Measurements from ENCODE around the gene TMPRSS11F. TPM values are rescaled to one million over a fixed set of nuclear protein-coding genes. Genes with fewer than 3 reads are reported as not detected.

TMPRSS11F gene
- total and polyA plus RNA-seq, 9 of the 15 experiments (the other 6 are each of a cell fraction or from before 2014, with no cell fraction given): 0.03 to 0.36 (median 0.07) TPM; not detected in 2

DNA sequence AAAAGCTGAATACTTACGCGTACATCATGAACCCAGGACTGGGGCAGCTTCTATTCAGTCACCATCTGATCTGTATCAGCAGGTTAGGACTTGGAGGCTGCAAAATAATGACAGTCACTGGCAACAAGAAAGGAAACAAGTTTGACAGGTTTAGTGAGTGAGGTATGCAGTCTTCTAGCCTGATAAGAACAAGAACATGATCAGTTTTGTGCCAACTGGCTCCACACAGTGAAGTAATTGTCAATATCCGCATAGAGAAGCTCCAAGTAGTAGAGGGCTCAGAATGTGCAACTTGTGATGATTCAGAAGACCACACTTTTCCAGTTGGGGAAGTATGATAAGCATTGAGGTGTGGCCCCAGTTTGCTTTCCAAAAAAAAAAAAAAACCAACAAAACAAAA is at the start of gene TMPRSS11F (continued):
- TF ChIP-seq, protein P1, sequence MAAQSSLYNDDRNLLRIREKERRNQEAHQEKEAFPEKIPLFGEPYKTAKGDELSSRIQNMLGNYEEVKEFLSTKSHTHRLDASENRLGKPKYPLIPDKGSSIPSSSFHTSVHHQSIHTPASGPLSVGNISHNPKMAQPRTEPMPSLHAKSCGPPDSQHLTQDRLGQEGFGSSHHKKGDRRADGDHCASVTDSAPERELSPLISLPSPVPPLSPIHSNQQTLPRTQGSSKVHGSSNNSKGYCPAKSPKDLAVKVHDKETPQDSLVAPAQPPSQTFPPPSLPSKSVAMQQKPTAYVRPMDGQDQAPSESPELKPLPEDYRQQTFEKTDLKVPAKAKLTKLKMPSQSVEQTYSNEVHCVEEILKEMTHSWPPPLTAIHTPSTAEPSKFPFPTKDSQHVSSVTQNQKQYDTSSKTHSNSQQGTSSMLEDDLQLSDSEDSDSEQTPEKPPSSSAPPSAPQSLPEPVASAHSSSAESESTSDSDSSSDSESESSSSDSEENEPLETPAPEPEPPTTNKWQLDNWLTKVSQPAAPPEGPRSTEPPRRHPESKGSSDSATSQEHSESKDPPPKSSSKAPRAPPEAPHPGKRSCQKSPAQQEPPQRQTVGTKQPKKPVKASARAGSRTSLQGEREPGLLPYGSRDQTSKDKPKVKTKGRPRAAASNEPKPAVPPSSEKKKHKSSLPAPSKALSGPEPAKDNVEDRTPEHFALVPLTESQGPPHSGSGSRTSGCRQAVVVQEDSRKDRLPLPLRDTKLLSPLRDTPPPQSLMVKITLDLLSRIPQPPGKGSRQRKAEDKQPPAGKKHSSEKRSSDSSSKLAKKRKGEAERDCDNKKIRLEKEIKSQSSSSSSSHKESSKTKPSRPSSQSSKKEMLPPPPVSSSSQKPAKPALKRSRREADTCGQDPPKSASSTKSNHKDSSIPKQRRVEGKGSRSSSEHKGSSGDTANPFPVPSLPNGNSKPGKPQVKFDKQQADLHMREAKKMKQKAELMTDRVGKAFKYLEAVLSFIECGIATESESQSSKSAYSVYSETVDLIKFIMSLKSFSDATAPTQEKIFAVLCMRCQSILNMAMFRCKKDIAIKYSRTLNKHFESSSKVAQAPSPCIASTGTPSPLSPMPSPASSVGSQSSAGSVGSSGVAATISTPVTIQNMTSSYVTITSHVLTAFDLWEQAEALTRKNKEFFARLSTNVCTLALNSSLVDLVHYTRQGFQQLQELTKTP (IDR thresholded peaks at IDR 0.05; ENCODE audit: low read depth in 1 of 2, partially characterized antibody in 2 of 2): peak in 1 of 2 experiments; percentile 53
- TF ChIP-seq SRSF1 (IDR thresholded peaks at IDR 0.05; ENCODE audit: low read depth, low read length) (no peak), MTA3 (IDR thresholded peaks at IDR 0.05; ENCODE audit: borderline replicate concordance) (0 out of 2 replicates have a peak, but pooled peaks have one; percentile 58), STAT5A (IDR thresholded peaks at IDR 0.05; ENCODE audit: borderline replicate concordance, low read length) (peak; percentile 23; the same call in 1 of the 2 replicates), HDAC3 (IDR thresholded peaks at IDR 0.05; ENCODE audit: borderline replicate concordance, partially characterized antibody) (no peak), SMARCE1 (IDR thresholded peaks at IDR 0.05) (peak; percentile 87), RBBP5 (IDR thresholded peaks at IDR 0.05; ENCODE audit: borderline replicate concordance, insufficient read depth, low read length, poor library complexity, severe bottlenecking) (peak; percentile 49), GATAD2A (IDR thresholded peaks at IDR 0.05) (no peak), SIRT6 (IDR thresholded peaks at IDR 0.05; ENCODE audit: low read depth, low read length) (no peak), CBFA2T2 (conservative IDR thresholded peaks at IDR 0.05) (peak; percentile 58), ZEB2 (IDR thresholded peaks at IDR 0.05) (peak; percentile 81), SMARCC2 (IDR thresholded peaks at IDR 0.05; ENCODE audit: low read depth) (peak; percentile 50; the same call in 1 of the 2 replicates), NFE2 (IDR thresholded peaks at IDR 0.05; ENCODE audit: low read depth) (peak; percentile 41), TGIF2 (CRISPR knock-in tag; IDR thresholded peaks at IDR 0.05) (no peak), CTBP1 (IDR thresholded peaks at IDR 0.05; ENCODE audit: borderline replicate concordance) (peak; percentile 73), TCF3 (CRISPR knock-in tag; IDR thresholded peaks at IDR 0.05) (peak; percentile 83)
- TF ChIP-seq, protein P2, sequence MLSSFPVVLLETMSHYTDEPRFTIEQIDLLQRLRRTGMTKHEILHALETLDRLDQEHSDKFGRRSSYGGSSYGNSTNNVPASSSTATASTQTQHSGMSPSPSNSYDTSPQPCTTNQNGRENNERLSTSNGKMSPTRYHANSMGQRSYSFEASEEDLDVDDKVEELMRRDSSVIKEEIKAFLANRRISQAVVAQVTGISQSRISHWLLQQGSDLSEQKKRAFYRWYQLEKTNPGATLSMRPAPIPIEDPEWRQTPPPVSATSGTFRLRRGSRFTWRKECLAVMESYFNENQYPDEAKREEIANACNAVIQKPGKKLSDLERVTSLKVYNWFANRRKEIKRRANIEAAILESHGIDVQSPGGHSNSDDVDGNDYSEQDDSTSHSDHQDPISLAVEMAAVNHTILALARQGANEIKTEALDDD (IDR thresholded peaks at IDR 0.05): peak; percentile 44; the same call in 1 of the 2 replicates
- TF ChIP-seq, protein P3, sequence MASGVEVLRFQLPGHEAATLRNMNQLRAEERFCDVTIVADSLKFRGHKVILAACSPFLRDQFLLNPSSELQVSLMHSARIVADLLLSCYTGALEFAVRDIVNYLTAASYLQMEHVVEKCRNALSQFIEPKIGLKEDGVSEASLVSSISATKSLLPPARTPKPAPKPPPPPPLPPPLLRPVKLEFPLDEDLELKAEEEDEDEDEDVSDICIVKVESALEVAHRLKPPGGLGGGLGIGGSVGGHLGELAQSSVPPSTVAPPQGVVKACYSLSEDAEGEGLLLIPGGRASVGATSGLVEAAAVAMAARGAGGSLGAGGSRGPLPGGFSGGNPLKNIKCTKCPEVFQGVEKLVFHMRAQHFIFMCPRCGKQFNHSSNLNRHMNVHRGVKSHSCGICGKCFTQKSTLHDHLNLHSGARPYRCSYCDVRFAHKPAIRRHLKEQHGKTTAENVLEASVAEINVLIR (CRISPR knock-in tag; IDR thresholded peaks at IDR 0.05): no peak
- TF ChIP-seq, protein P4, sequence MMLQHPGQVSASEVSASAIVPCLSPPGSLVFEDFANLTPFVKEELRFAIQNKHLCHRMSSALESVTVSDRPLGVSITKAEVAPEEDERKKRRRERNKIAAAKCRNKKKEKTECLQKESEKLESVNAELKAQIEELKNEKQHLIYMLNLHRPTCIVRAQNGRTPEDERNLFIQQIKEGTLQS (IDR thresholded peaks at IDR 0.05): peak; percentile 42; the same call in 1 of the 2 replicates
- TF ChIP-seq, protein P4 (CRISPR knock-in tag; conservative IDR thresholded peaks at IDR 0.05): no peak
- TF ChIP-seq, protein P5, sequence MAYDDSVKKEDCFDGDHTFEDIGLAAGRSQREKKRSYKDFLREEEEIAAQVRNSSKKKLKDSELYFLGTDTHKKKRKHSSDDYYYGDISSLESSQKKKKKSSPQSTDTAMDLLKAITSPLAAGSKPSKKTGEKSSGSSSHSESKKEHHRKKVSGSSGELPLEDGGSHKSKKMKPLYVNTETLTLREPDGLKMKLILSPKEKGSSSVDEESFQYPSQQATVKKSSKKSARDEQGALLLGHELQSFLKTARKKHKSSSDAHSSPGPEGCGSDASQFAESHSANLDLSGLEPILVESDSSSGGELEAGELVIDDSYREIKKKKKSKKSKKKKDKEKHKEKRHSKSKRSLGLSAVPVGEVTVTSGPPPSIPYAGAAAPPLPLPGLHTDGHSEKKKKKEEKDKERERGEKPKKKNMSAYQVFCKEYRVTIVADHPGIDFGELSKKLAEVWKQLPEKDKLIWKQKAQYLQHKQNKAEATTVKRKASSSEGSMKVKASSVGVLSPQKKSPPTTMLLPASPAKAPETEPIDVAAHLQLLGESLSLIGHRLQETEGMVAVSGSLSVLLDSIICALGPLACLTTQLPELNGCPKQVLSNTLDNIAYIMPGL (CRISPR knock-in tag; IDR thresholded peaks at IDR 0.05): no peak

Data from K562 (cell line).